DND-41 (cell line): Measurements from ENCODE around the gene DIAPH3.

ENCODE experiments used
- ATAC-seq: fragments of 200-7000 bp; cut with Tn5 transposase; 3 replicates; pipeline ENCODE4 v1.9.1; 2021; ENCODE audit warnings: low read depth; ENCODE audit not compliant: insufficient read depth
- DNase-seq: peaks from one replicate; pipeline ENCODE4 v3.0.0-alpha.2; 2020
- H2AFZ ChIP-seq: 2 replicates; pipeline ENCODE4 v1.6.0; 2012; ENCODE audit warnings: low read depth, low read length
- H3K27ac ChIP-seq: 2 replicates; pipeline ENCODE4 v1.5.1; 2012; ENCODE audit warnings: low read length, inconsistent platforms
- H3K27me3 ChIP-seq: fragments of 200-600 bp; sonication (generic); 2 replicates; pipeline ENCODE4 v1.6.0; 2012; ENCODE audit warnings: low read length, mild to moderate bottlenecking, inconsistent platforms; ENCODE audit not compliant: insufficient read depth, poor library complexity
- H3K36me3 ChIP-seq: 2 replicates; pipeline ENCODE4 v1.5.1; 2012; ENCODE audit warnings: low read length, inconsistent platforms; ENCODE audit not compliant: insufficient read depth
- H3K4me1 ChIP-seq: 2 replicates; pipeline ENCODE4 v1.5.1; 2012; ENCODE audit warnings: mild to moderate bottlenecking, low read length; ENCODE audit not compliant: insufficient read depth
- H3K4me2 ChIP-seq: 2 replicates; pipeline ENCODE4 v1.6.0; 2012; ENCODE audit warnings: mild to moderate bottlenecking, moderate library complexity, low read length, inconsistent platforms; ENCODE audit not compliant: insufficient read depth
- H3K4me3 ChIP-seq, 2 experiments: fragments of 200-600 bp in 1 of 2; shearing (Covaris generic) in 1 of 2; 2 replicates each; pipeline ENCODE4 v1.5.1; 2012 to 2016; ENCODE audit warnings: inconsistent platforms in 2 of 2, low read length in 2 of 2, mild to moderate bottlenecking in 2 of 2, low read depth in 1 of 2, moderate library complexity in 1 of 2
- H3K79me2 ChIP-seq: 2 replicates; pipeline ENCODE4 v1.6.0; 2012; ENCODE audit warnings: low read length, inconsistent platforms; ENCODE audit not compliant: insufficient read depth
- H3K9ac ChIP-seq: 2 replicates; pipeline ENCODE4 v1.6.0; 2012; ENCODE audit warnings: low read depth, mild to moderate bottlenecking, inconsistent platforms, low read length, moderate library complexity
- H3K9me3 ChIP-seq: 2 replicates; pipeline ENCODE4 v1.5.1; 2012; ENCODE audit warnings: low read length, moderate library complexity, mild to moderate bottlenecking, inconsistent platforms; ENCODE audit not compliant: insufficient read depth, severe bottlenecking
- H4K20me1 ChIP-seq: 2 replicates; pipeline ENCODE4 v1.6.0; 2012; ENCODE audit warnings: low read length; ENCODE audit not compliant: insufficient read depth
- EZH2 ChIP-seq: IDR thresholded peaks from 3 replicates; pipeline ENCODE4 v1.6.1; 2012; ENCODE audit warnings: borderline replicate concordance, low read depth, mild to moderate bottlenecking, moderate library complexity, low read length, inconsistent platforms; ENCODE audit not compliant: severe bottlenecking
- TF ChIP-seq, protein P1 (sequence below): IDR thresholded peaks from 2 replicates; pipeline ENCODE4 v1.5.1; 2012; ENCODE audit warnings: borderline replicate concordance, low read length, moderate library complexity, mild to moderate bottlenecking; ENCODE audit not compliant: poor library complexity, severe bottlenecking; ENCODE audit errors: extremely low read depth

DIAPH3 gene

DNA sequence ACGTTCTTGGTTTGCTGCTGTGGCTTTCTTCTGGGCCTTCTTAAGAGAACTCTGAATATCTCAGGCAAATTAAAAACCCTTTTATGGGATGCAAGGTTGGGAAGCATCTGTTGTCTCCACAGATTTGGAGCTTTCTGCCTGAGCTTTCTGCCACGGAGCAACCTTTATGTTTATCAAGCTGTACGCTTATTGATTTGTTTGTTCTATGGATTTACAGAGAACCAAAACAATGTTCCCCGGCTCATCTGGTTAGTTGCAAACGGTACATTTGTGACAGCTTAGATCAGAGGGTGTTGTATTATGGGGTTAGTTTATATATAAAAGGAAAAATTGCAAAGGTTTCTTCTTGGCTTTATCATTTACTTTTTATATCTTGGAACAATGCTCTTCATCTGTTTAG, 479.6 kb downstream of the DIAPH3 start:
- Histone ChIP-seq H3K36me3 (no peaks in the 10 kb centered on the region), H3K27ac (no peak overlapping the region), H3K79me2 (no peaks in the 10 kb centered on the region), H3K9ac (no peak overlapping the region), H3K4me1 (no peaks in the 10 kb centered on the region), H3K4me3 (no peak overlapping the region), H3K9me3 (no peaks in the 10 kb centered on the region), H3K4me2 (no peak overlapping the region), H3K27me3 (no peaks in the 10 kb centered on the region), H2AFZ (no peak overlapping the region), H4K20me1 (no peaks in the 10 kb centered on the region)
- DNase-seq: no peak
- no peak for ATAC-seq
- TF ChIP-seq, protein P1, sequence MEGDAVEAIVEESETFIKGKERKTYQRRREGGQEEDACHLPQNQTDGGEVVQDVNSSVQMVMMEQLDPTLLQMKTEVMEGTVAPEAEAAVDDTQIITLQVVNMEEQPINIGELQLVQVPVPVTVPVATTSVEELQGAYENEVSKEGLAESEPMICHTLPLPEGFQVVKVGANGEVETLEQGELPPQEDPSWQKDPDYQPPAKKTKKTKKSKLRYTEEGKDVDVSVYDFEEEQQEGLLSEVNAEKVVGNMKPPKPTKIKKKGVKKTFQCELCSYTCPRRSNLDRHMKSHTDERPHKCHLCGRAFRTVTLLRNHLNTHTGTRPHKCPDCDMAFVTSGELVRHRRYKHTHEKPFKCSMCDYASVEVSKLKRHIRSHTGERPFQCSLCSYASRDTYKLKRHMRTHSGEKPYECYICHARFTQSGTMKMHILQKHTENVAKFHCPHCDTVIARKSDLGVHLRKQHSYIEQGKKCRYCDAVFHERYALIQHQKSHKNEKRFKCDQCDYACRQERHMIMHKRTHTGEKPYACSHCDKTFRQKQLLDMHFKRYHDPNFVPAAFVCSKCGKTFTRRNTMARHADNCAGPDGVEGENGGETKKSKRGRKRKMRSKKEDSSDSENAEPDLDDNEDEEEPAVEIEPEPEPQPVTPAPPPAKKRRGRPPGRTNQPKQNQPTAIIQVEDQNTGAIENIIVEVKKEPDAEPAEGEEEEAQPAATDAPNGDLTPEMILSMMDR: no peak
- no peak for TF ChIP-seq EZH2

DNA sequence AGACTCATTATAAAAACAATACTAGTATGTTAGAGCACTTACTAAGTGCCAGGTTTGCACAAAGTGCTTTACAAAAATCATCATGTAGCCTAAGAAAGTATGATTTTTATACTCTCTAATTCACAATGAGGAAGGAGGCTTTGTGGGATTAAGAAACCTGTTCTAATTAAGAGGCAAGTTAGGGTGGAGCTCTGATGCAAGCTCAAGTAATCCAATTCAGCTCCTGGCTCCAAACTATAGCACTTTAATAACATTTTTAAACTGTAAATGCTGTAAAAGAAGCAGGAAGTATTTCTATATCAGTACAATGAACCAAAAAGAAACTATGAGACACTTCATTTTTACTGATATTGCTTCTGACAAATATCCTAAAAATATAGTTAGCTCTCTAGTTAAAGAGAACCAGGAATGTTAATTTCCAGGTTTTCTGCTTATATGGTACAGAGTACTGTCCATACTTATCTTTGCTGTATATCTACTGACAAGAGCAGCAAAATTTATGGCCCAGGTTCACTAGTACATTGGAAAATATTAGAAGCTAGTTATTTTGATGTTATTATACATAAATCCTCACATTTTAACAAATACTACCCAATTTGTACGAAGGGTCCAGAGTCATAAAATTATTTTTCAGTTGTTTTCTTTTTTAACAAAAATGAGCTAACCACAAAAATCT, 482.0 kb downstream of the DIAPH3 start:
- Histone ChIP-seq H3K9ac (no peak overlapping the region), H3K4me1 (no peaks in the 10 kb centered on the region), H3K9me3 (no peaks in the 10 kb centered on the region), H4K20me1 (no peaks in the 10 kb centered on the region), H3K4me2 (no peak overlapping the region), H3K27ac (no peak overlapping the region), H3K79me2 (no peaks in the 10 kb centered on the region), H3K36me3 (no peaks in the 10 kb centered on the region), H3K27me3 (no peaks in the 10 kb centered on the region), H2AFZ (no peak overlapping the region), H3K4me3 (no peak overlapping the region)
- no peak for DNase-seq
- TF ChIP-seq, protein P1: no peak
- TF ChIP-seq EZH2: no peak
- ATAC-seq: no peak

DNA sequence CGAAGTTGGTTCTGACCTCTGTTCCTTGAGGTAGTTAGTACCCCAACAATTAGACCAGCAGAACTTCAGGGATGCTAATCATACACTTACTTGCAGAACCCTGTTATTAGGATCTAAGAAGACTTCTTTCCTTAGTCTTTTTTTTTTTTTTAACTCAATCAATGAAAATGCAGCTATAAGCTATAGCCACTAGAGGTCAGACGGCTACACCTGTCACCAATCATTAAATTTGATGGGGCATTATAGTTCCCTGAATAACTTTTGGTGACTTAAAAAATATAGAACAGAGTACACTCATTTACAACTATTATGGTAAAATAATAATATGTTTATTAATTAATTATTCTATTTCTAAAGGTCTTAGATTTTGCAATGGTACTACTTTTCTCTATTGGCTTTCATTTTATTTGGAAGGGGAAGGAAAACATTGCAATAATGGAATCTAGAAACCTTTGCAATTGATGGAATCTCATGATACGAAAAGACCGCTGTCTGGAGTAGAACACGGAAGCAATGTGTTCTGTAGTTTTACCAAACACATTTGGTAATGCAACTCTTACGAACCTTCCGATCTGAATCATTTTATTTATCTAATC, 483.2 kb downstream of the DIAPH3 start:
- Histone ChIP-seq H3K36me3 (no peaks in the 10 kb centered on the region), H2AFZ (no peak overlapping the region), H3K27me3 (no peaks in the 10 kb centered on the region), H3K79me2 (no peaks in the 10 kb centered on the region), H3K4me2 (no peak overlapping the region), H4K20me1 (no peaks in the 10 kb centered on the region), H3K4me3 (no peak overlapping the region), H3K9me3 (no peaks in the 10 kb centered on the region), H3K9ac (no peak overlapping the region), H3K4me1 (no peaks in the 10 kb centered on the region), H3K27ac (no peak overlapping the region)
- DNase-seq (no peak), ATAC-seq (no peak)
- no peak for TF ChIP-seq EZH2
- TF ChIP-seq, protein P1: peak; percentile 63
